AG04450 (cell line): ENCODE results near the gene AJM1. TPM values are rescaled to one million over a fixed set of nuclear protein-coding genes. Genes with fewer than 3 reads are reported as not detected.

ENCODE experiments used
- CTCF ChIA-PET: fragments of 300-600, 350-600 bp; formaldehyde crosslinking; extraction: SDS; loops from one replicate; lab custom pipeline; 2022; ENCODE audit warnings: antibody characterized with exemption, inconsistent platforms; lab: Charles Lee
- POLR2A ChIA-PET: fragments of 350-600 bp; formaldehyde crosslinking; extraction: SDS; loops from one replicate; lab custom pipeline; 2021; ENCODE audit warnings: antibody characterized with exemption, inconsistent platforms; lab: Yijun Ruan, JAX
- DNase-seq: peaks from one replicate; pipeline ENCODE4 v3.0.0-alpha.2; 2011; ENCODE audit warnings: low read depth, low spot score
- H3K27ac ChIP-seq: one replicate; pipeline ENCODE4 v1.5.1; 2012; ENCODE audit warnings: low read depth, low read length, control low read depth
- H3K27me3 ChIP-seq: one replicate; pipeline ENCODE4 v1.6.0; 2012; ENCODE audit warnings: low read length; ENCODE audit not compliant: control insufficient read depth, insufficient read depth
- H3K4me3 ChIP-seq: 2 replicates; pipeline ENCODE4 v1.5.1; 2011; ENCODE audit warnings: mild to moderate bottlenecking, low read depth, low read length, control low read depth
- H3K9me3 ChIP-seq: 2 replicates; pipeline ENCODE4 v1.5.1; 2012; ENCODE audit warnings: low read length; ENCODE audit not compliant: control insufficient read depth, insufficient read depth
- polyA plus RNA-seq: library from polyadenylated mRNA; depleted of rRNA; stranded (reverse); fragments of >200 nt; gene quantifications from 2 replicates; pipeline ENCODE4 v1.2.3, GENCODE V29; 2011
- TF ChIP-seq, protein P1 (sequence below): IDR thresholded peaks from 2 replicates; pipeline ENCODE4 v1.5.1; 2011; ENCODE audit warnings: low read depth, low read length, control low read depth, inconsistent platforms

AJM1 gene
- polyA plus RNA-seq, 1 experiment = 0.26 TPM

DNA sequence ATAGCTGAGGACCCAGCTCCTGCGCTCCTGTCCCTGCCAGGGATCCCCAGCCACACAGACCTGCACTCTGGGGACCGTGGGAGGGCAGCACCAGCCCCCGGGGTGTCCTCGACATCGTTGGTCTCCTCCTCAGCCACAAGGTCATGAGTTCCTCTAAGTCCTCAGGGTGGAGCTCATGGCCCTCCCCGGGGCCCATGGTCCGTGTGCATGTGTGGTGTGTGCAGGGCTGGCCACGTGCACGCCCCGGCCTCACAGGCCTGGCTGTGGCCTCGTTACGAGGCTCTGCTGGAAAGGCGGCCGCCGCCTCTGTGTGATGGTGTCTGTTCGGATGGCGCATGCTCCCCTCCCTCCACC, 16.1 kb upstream of the AJM1 start:
- no peaks in the 10 kb centered on the region for H3K27me3 ChIP-seq

DNA sequence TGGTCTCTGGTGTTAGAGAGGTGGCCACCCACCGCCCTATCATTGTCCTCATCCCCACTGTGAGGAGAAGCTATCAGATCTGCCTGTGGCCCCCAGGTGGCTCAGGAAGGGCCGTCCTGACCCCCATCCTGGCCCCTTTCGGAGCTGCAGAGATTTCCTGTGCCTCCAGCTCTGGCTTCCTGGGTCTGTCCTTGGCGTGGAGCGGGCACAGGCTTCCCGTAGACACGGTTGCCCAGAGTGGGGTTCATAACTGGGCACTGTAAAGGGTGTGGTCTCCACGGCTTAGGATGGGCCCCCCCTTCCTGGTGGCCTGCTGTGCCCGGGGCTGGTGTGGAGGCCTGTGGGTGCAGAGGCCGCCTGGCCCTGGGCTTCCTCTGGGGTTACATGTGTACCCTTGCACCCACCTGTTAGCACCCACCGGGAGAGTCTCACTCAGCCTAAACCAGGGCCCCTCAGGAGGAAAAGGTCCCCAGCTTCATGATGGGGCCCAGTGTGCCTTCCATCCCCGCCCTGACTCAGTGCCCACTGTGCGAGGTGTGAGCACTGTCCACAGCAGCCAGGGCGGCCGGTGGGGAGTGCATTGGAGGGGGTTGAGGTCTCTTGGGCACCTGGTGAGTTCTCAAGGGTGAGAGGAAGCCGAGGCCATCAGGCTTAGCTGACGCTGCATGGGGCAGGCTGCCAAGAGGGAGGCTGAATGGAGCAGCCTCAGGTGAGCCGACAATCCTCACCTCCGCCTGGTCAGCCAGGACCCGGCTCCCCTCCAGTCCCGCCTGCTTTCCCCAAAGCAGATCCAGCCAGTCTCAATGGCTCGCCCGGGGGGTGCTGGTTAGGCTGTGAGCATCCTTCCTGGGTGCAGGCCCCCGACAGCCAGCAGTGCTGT, 15.3 kb upstream of the AJM1 start:
- H3K27me3 ChIP-seq = no peaks in the 10 kb centered on the region

More for the DNA sequence above, 16.1 kb upstream of the AJM1 start:
- Histone ChIP-seq H3K4me3 (no peak overlapping the region), H3K27ac (no peak overlapping the region), H3K9me3 (no peaks in the 10 kb centered on the region; the same call in 1 of the 2 replicates)
- TF ChIP-seq, protein P1, sequence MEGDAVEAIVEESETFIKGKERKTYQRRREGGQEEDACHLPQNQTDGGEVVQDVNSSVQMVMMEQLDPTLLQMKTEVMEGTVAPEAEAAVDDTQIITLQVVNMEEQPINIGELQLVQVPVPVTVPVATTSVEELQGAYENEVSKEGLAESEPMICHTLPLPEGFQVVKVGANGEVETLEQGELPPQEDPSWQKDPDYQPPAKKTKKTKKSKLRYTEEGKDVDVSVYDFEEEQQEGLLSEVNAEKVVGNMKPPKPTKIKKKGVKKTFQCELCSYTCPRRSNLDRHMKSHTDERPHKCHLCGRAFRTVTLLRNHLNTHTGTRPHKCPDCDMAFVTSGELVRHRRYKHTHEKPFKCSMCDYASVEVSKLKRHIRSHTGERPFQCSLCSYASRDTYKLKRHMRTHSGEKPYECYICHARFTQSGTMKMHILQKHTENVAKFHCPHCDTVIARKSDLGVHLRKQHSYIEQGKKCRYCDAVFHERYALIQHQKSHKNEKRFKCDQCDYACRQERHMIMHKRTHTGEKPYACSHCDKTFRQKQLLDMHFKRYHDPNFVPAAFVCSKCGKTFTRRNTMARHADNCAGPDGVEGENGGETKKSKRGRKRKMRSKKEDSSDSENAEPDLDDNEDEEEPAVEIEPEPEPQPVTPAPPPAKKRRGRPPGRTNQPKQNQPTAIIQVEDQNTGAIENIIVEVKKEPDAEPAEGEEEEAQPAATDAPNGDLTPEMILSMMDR = no peak
- no peak for DNase-seq
- ChIA-PET CTCF (interaction anchor here (1.4 kb wide), 1 partner anchor 16 kb away, joined by 5 read pairs; the partner anchor contains the start of gene AJM1), POLR2A (interaction anchor here (0.7 kb wide), 1 partner anchor 428 kb away, joined by 4 read pairs; no protein-coding TSS in a partner anchor)

DNA sequence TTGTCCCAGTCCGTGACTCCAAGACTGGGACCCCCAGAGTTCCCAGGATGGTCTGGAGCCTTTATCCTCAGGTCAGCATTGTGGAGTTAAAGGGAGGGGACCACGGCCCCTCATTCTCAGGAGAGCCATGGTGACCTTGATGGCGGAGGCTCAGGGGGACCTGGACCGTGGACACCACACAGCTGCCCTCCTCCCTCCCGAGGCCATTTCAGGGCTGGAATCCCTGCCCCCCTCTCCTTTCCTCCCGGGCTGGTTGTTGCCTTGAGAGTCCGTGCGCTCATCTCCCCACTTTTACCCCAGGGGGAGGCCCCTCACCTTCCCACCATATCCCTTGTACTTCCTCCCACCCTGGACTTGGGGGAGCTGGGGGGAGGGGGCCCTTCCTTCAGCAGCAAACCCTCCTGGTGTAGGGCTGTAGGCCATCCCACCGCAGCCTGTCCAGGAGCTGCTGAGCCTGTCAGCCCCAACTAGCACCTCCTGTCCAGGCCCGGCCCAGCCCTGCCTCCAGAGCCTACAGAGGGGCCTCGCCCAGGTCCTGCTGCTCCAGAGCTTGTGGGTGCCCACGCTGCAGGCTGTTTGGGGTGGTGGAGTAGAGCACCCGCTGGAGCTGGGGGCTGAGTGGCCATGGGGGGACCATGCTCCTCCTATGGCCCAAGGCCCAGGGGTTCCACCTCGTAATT, 14.3 kb upstream of the AJM1 start:
- no peak overlapping the region for H3K4me3 ChIP-seq
- ChIA-PET POLR2A (no interaction called here), CTCF (interaction anchor here (2.5 kb wide), 1 partner anchor 14 kb away, joined by 6 read pairs; the partner anchor contains the start of gene AJM1)
- H3K9me3 ChIP-seq = no peaks in the 10 kb centered on the region
- H3K27ac ChIP-seq = no peak overlapping the region
- no peaks in the 10 kb centered on the region for H3K27me3 ChIP-seq
- DNase-seq = no peak
- TF ChIP-seq, protein P1 = no peak

More for the DNA sequence above, 15.3 kb upstream of the AJM1 start:
- no peak overlapping the region for H3K4me3 ChIP-seq
- no peak overlapping the region for H3K27ac ChIP-seq
- POLR2A ChIA-PET = interaction anchor here (0.7 kb wide), 1 partner anchor 427 kb away, joined by 4 read pairs; no protein-coding TSS in a partner anchor
- CTCF ChIA-PET = interaction anchor here (1.4 kb wide), 1 partner anchor 15 kb away, joined by 5 read pairs; the partner anchor contains the start of gene AJM1
- H3K9me3 ChIP-seq = no peaks in the 10 kb centered on the region; the same call in 1 of the 2 replicates
- no peak for DNase-seq
- TF ChIP-seq, protein P1 = no peak

DNA sequence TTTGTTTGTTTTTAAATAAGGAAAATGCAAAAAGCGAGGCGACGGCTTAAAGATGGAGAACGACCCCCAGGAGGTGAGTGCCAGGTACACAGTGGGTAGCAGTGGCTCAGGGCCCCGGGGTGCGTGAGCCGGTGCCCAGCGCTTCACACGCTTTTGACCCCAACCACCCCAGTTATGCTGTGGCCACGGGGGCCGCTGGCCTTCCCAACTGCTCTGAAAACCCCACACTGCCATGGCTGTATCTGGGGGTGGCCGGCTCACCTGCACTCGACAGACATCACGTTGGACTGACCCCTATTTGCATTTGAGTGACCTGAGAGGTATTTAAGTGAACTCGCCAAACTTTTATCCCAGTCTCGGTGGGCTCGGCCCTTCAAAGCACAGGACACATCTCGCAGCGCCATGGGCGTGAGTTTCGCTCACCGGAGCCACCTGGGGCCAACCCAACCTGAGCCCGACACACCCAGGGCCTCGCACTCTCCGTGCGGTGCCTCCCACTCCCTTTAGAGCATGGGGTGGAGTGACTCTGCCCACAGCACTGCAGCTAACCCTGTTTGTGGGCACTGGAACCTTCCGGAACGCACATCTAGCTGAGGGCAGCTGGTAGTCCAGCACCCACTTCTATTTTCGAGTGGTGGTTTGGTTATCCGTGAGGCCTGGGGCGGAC, 13.7 kb upstream of the AJM1 start:
- no peak for DNase-seq
- ChIA-PET CTCF (interaction anchor here (2.5 kb wide), 1 partner anchor 13 kb away, joined by 6 read pairs; the partner anchor contains the start of gene AJM1), POLR2A (no interaction called here)
- TF ChIP-seq, protein P1 = no peak
- no peaks in the 10 kb centered on the region for H3K27me3 ChIP-seq
- H3K4me3 ChIP-seq = no peak overlapping the region
- H3K9me3 ChIP-seq = no peaks in the 10 kb centered on the region
- H3K27ac ChIP-seq = no peak overlapping the region
